B cell (primary cell): ENCODE data around the gene TLE5. TPM values are rescaled to one million over a fixed set of nuclear protein-coding genes. Genes with fewer than 3 reads are reported as not detected.

Experiments used
- ATAC-seq: fragments of 200-7000 bp; cut with Tn5 transposase; one replicate; pipeline ENCODE4 v1.10.0; 2021; ENCODE audit warnings: low read depth, mild to moderate bottlenecking, moderate number of reproducible peaks, moderate library complexity
- CTCF ChIA-PET: fragments of 350-600 bp; sonication (Branson Sonifier 250); formaldehyde crosslinking; loops from one replicate; lab custom pipeline; 2021; ENCODE audit warnings: antibody characterized with exemption, inconsistent platforms; lab: Charles Lee
- POLR2A ChIA-PET: fragments of 350-600 bp; sonication (Branson Sonifier 250); formaldehyde crosslinking; loops from one replicate; lab custom pipeline; 2021; ENCODE audit warnings: antibody characterized with exemption; lab: Charles Lee
- DNase-seq: peaks from one replicate; pipeline ENCODE4 v3.0.0; 2013
- H2AFZ ChIP-seq: 2 replicates; pipeline ENCODE4 v1.6.1; 2012; ENCODE audit warnings: mild to moderate bottlenecking, low read depth, low read length; ENCODE audit not compliant: insufficient read depth, poor library complexity, severe bottlenecking
- H3K27ac ChIP-seq, 2 donors: 1 replicate in 1 of 2; 2 replicates in 1 of 2; pipeline ENCODE4 v1.5.1; 2012 to 2013; ENCODE audit warnings: low read length in 2 of 2, mild to moderate bottlenecking in 2 of 2, moderate library complexity in 1 of 2
- H3K27me3 ChIP-seq, 4 experiments: fragments of 200-600 bp in 1 of 4; sonication (generic) in 1 of 4; replicated peaks in 1 of 4; 1 replicate in 2 of 4; 2 replicates in 2 of 4; pipeline versions ENCODE4 v1.6.1 to v1.7.0; 2013 to 2016; ENCODE audit warnings: low read length in 3 of 4, mild to moderate bottlenecking in 2 of 4, mixed read lengths in 1 of 4, moderate library complexity in 1 of 4; ENCODE audit not compliant: insufficient read depth in 4 of 4, control insufficient read depth in 3 of 4; ENCODE audit errors: control extremely low read depth in 1 of 4
- H3K36me3 ChIP-seq, 2 experiments: replicated peaks in 1 of 2; 1 replicate in 1 of 2; 2 replicates in 1 of 2; pipeline versions ENCODE4 v1.6.1 to v1.7.1; 2013; ENCODE audit warnings: low read length in 1 of 2; ENCODE audit not compliant: insufficient read depth in 2 of 2, control insufficient read depth in 1 of 2; ENCODE audit errors: control extremely low read depth in 1 of 2, extremely low read depth in 1 of 2
- H3K4me1 ChIP-seq, 2 donors: fragments of 200-600 bp in 1 of 2; sonication (generic) in 1 of 2; 1 replicate in 1 of 2; 2 replicates in 1 of 2; pipeline versions ENCODE4 v1.5.1 to v1.6.1; 2013 to 2017; ENCODE audit warnings: low read length in 2 of 2; ENCODE audit not compliant: control insufficient read depth in 2 of 2, insufficient read depth in 2 of 2
- H3K4me2 ChIP-seq: replicated peaks from 2 replicates; pipeline ENCODE3; 2012; ENCODE audit warnings: mild to moderate bottlenecking, low read depth, low read length; ENCODE audit not compliant: poor library complexity, severe bottlenecking
- H3K4me3 ChIP-seq, 5 experiments: fragments of 200-600 bp in 1 of 5; sonication (generic) in 1 of 5; 1 replicate in 3 of 5; 2 replicates in 2 of 5; pipeline versions ENCODE4 v1.5.1 to v1.7.0; 2011 to 2016; ENCODE audit warnings: low read length in 4 of 5, mild to moderate bottlenecking in 4 of 5, low read depth in 2 of 5, control low read depth in 1 of 5, moderate library complexity in 1 of 5; ENCODE audit not compliant: insufficient read depth in 1 of 5; ENCODE audit errors: control extremely low read depth in 1 of 5, extremely low read depth in 1 of 5
- H3K79me2 ChIP-seq: fragments of 200-600 bp; sonication (generic); one replicate; pipeline ENCODE4 v1.6.0; 2016; ENCODE audit warnings: low read length; ENCODE audit not compliant: control insufficient read depth, insufficient read depth
- H3K9ac ChIP-seq: fragments of 200-600 bp; sonication (generic); 2 replicates; pipeline ENCODE4 v1.6.1; 2017; ENCODE audit warnings: mild to moderate bottlenecking, low read length, moderate library complexity
- H3K9me3 ChIP-seq, 3 donors: one replicate each; pipeline versions ENCODE4 v1.6.1 to v1.7.1; 2013; ENCODE audit warnings: low read length in 2 of 3; ENCODE audit not compliant: control insufficient read depth in 2 of 3, insufficient read depth in 1 of 3; ENCODE audit errors: control extremely low read depth in 1 of 3
- H4K20me1 ChIP-seq: 2 replicates; pipeline ENCODE4 v1.6.0; 2012; ENCODE audit warnings: mild to moderate bottlenecking, low read length; ENCODE audit not compliant: insufficient read depth, control insufficient read depth, poor library complexity, severe bottlenecking
- H3K27ac Mint-ChIP-seq: one replicate; pipeline ENCODE4 v1.8.0; 2021; ENCODE audit warnings: mixed read lengths
- H3K27me3 Mint-ChIP-seq: one replicate; pipeline ENCODE4 v1.8.0; 2021; ENCODE audit warnings: mixed read lengths
- H3K4me1 Mint-ChIP-seq: one replicate; pipeline ENCODE4 v1.8.0; 2021; ENCODE audit warnings: mixed read lengths
- H3K4me3 Mint-ChIP-seq: one replicate; pipeline ENCODE4 v1.8.0; 2021; ENCODE audit warnings: mixed read lengths
- H3K9me3 Mint-ChIP-seq: one replicate; pipeline ENCODE4 v1.8.0; 2022; ENCODE audit warnings: mixed read lengths; ENCODE audit not compliant: insufficient read depth
- EZH2 ChIP-seq: IDR thresholded peaks from 2 replicates; pipeline ENCODE4 v1.6.1; 2012; ENCODE audit warnings: borderline replicate concordance, low read depth, mild to moderate bottlenecking, moderate library complexity, low read length; ENCODE audit not compliant: insufficient read depth, poor library complexity, severe bottlenecking
- WGBS: methylation state at CpG from one replicate; pipeline ENCODE4 v1.1.5; 2013; ENCODE audit warnings: missing lambda C conversion rate; ENCODE audit not compliant: insufficient coverage; 5-methylcytosine and 5-hydroxymethylcytosine counted together
- intact Hi-C: fragments of 100-400 bp; cut with micrococcal nuclease; formaldehyde crosslinking; loops from one replicate; pipeline ENCODE4 v1.10.0; 2022
- polyA plus RNA-seq: library from polyadenylated mRNA; depleted of rRNA; stranded (reverse); fragments of >200 nt; gene quantifications from 2 replicates; pipeline ENCODE4 v1.2.3, GENCODE V29; 2012
- total RNA-seq, 2 donors: library from RNA; stranded (reverse); fragments of 120-200 nt in 1 of 2; gene quantifications; 1 replicate in 1 of 2; 2 replicates in 1 of 2; pipeline versions ENCODE4 v1.2.3 to v1.2.4, GENCODE V29; 2013 to 2022
- TF ChIP-seq, protein P1 (sequence below): fragments of 200-600 bp; IDR thresholded peaks from one replicate; pipeline ENCODE4 v1.8.0; 2022; ENCODE audit warnings: antibody characterized with exemption, mild to moderate bottlenecking

TLE5 gene
- total and polyA plus RNA-seq, 2 donors (not counting 1 experiment from before 2014, with no cell fraction given): 697 to 1,132 TPM

DNA sequence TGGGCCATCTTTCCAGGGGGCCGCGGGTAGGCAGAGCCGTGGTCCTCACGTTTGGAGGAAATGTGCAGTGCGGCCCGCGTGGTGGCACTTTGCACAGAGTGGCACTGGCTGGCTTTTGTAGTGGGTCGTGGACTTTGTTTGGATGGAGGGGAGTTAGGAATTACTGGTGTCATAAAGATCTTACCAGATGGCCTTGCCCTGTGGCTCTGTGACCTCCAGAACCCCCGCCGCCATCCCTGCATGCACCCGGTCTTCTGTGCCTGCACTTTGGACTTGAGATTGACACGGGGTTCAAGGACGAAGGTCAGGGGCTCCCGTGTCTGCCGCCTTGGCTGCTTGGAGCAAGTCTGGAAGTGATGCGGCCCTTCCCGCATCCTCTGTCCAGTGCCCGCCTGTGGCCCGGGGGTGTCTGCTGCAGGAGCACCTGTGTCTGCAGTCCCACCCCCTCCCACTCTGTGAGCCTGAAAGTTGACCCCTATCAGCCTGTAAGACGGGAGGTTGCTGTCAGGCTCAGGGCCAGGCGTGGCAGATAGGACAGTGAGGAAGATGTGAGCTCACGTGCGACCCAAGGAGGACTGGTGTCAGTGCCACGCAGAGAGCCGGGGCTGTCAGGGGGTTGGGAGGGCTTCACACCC is 34.1 kb upstream of the TLE5 start:
- CTCF ChIA-PET: interaction anchor here (1.0 to 2.3 kb wide), 4 partner anchors 8 to 145 kb away, joined by 3 to 13 read pairs (median 4); no protein-coding TSS in a partner anchor
- POLR2A ChIA-PET: interaction anchor here (0.6 kb wide), 1 partner anchor 1769 kb away, joined by 5 read pairs; no protein-coding TSS in a partner anchor
- TF ChIP-seq EZH2: no peak
- TF ChIP-seq, protein P1, sequence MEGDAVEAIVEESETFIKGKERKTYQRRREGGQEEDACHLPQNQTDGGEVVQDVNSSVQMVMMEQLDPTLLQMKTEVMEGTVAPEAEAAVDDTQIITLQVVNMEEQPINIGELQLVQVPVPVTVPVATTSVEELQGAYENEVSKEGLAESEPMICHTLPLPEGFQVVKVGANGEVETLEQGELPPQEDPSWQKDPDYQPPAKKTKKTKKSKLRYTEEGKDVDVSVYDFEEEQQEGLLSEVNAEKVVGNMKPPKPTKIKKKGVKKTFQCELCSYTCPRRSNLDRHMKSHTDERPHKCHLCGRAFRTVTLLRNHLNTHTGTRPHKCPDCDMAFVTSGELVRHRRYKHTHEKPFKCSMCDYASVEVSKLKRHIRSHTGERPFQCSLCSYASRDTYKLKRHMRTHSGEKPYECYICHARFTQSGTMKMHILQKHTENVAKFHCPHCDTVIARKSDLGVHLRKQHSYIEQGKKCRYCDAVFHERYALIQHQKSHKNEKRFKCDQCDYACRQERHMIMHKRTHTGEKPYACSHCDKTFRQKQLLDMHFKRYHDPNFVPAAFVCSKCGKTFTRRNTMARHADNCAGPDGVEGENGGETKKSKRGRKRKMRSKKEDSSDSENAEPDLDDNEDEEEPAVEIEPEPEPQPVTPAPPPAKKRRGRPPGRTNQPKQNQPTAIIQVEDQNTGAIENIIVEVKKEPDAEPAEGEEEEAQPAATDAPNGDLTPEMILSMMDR: no peak
- intact Hi-C loops: no loop called here
- peak overlapping the region; percentile 100 for H3K4me2 ChIP-seq
- H2AFZ ChIP-seq: no peak overlapping the region
- no peak overlapping the region for H3K4me3 ChIP-seq
- H3K27me3 ChIP-seq: peaks cover 0 to 24% (median 10%) of the 10 kb centered on the region in 4 experiments
- H3K27ac ChIP-seq: no peak overlapping the region
- H3K36me3 ChIP-seq: no peaks in the 10 kb centered on the region
- peaks cover 8% of the 10 kb centered on the region for H3K27me3 Mint-ChIP-seq
- H3K9ac ChIP-seq: peak overlapping the region; percentile 74
- peak overlapping the region; percentile 37 for H3K27ac Mint-ChIP-seq
- peaks cover 28% of the 10 kb centered on the region for H3K4me1 Mint-ChIP-seq
- H3K9me3 Mint-ChIP-seq: no peaks in the 10 kb centered on the region
- peak overlapping the region; percentile 84 for H3K4me3 Mint-ChIP-seq
- H3K79me2 ChIP-seq: peaks cover 41% of the 10 kb centered on the region
- WGBS: 72% methylated on average over 25 of the region's 25 CpGs
- DNase-seq (no peak), ATAC-seq (no peak)
- peaks cover 35 to 46% of the 10 kb centered on the region in 2 donors for H3K4me1 ChIP-seq
- H4K20me1 ChIP-seq: peaks cover 40% of the 10 kb centered on the region
- H3K9me3 ChIP-seq: peaks cover 0 to 2% (median 0%) of the 10 kb centered on the region in 3 donors
